Measurements from ENCODE around the gene IGFL4.

Gene IGFL4

GRCh38 chr19:46020819-46021125 is 20.0 kb downstream of the IGFL4 start:
- H3K27me3 ChIP-seq (ENCODE audit: control insufficient read depth in 1 of 2, insufficient read depth in 2 of 2, low read length in 2 of 2): peaks cover 19 to 29% of the 10 kb centered on the region in 2 donors
- H3K36me3 ChIP-seq (ENCODE audit: control insufficient read depth in 2 of 2, insufficient read depth in 2 of 2, low read length in 2 of 2): peaks cover 0 to 3% of the 10 kb centered on the region in 2 donors
- no peak overlapping the region for H3K4me3 ChIP-seq (ENCODE audit: low read length in 2 of 2)
- H3K27ac ChIP-seq (ENCODE audit: low read length): no peak overlapping the region
- H3K9me3 ChIP-seq (ENCODE audit: control insufficient read depth in 2 of 2, low read length in 2 of 2): no peaks in the 10 kb centered on the region
- H3K9ac ChIP-seq (ENCODE audit: low read length in 2 of 2): no peak overlapping the region
- peaks cover 8% of the 10 kb centered on the region for H3K4me1 ChIP-seq (ENCODE audit: control insufficient read depth, insufficient read depth, low read length)

- Histone ChIP-seq H3K36me3 (ENCODE audit: control insufficient read depth in 2 of 2, insufficient read depth in 2 of 2, low read length in 2 of 2) (peaks cover 0 to 3% of the 10 kb centered on the region in 2 donors), H3K4me1 (ENCODE audit: control insufficient read depth, insufficient read depth, low read length) (peaks cover 20% of the 10 kb centered on the region), H3K9ac (ENCODE audit: low read length in 2 of 2) (no peak overlapping the region), H3K4me3 (ENCODE audit: low read length in 2 of 2) (no peak overlapping the region), H3K27me3 (ENCODE audit: control insufficient read depth in 1 of 2, insufficient read depth in 2 of 2, low read length in 2 of 2) (peaks cover 28 to 42% of the 10 kb centered on the region in 2 donors), H3K27ac (ENCODE audit: low read length) (no peak overlapping the region), H3K9me3 (ENCODE audit: control insufficient read depth in 2 of 2, low read length in 2 of 2) (no peaks in the 10 kb centered on the region)
Measured at GRCh38 chr19:46019270-46019669, 21.5 kb downstream of the IGFL4 start.

GRCh38 chr19:46018729-46019251 is 22.0 kb downstream of the IGFL4 start:
- no peak overlapping the region for H3K4me3 ChIP-seq (ENCODE audit: low read length in 2 of 2)
- no peak overlapping the region for H3K27ac ChIP-seq (ENCODE audit: low read length)
- H3K9me3 ChIP-seq (ENCODE audit: control insufficient read depth in 2 of 2, low read length in 2 of 2): no peaks in the 10 kb centered on the region
- peaks cover 25 to 38% of the 10 kb centered on the region in 2 donors for H3K27me3 ChIP-seq (ENCODE audit: control insufficient read depth in 1 of 2, insufficient read depth in 2 of 2, low read length in 2 of 2)
- H3K4me1 ChIP-seq (ENCODE audit: control insufficient read depth, insufficient read depth, low read length): peaks cover 20% of the 10 kb centered on the region
- H3K36me3 ChIP-seq (ENCODE audit: control insufficient read depth in 2 of 2, insufficient read depth in 2 of 2, low read length in 2 of 2): peaks cover 0 to 3% of the 10 kb centered on the region in 2 donors
- H3K9ac ChIP-seq (ENCODE audit: low read length in 2 of 2): no peak overlapping the region

- H3K9me3 ChIP-seq (ENCODE audit: control insufficient read depth in 2 of 2, low read length in 2 of 2): no peaks in the 10 kb centered on the region
- H3K27ac ChIP-seq (ENCODE audit: low read length): no peak overlapping the region
- peaks cover 0 to 3% of the 10 kb centered on the region in 2 donors for H3K36me3 ChIP-seq (ENCODE audit: control insufficient read depth in 2 of 2, insufficient read depth in 2 of 2, low read length in 2 of 2)
- peaks cover 23 to 35% of the 10 kb centered on the region in 2 donors for H3K27me3 ChIP-seq (ENCODE audit: control insufficient read depth in 1 of 2, insufficient read depth in 2 of 2, low read length in 2 of 2)
- H3K4me3 ChIP-seq (ENCODE audit: low read length in 2 of 2): no peak overlapping the region
- H3K4me1 ChIP-seq (ENCODE audit: control insufficient read depth, insufficient read depth, low read length): peaks cover 20% of the 10 kb centered on the region
- H3K9ac ChIP-seq (ENCODE audit: low read length in 2 of 2): no peak overlapping the region
Measured at GRCh38 chr19:46017874-46018675, 22.7 kb downstream of the IGFL4 start.

- H3K4me1 ChIP-seq (ENCODE audit: control insufficient read depth, insufficient read depth, low read length): peaks cover 20% of the 10 kb centered on the region
- no peaks in the 10 kb centered on the region for H3K9me3 ChIP-seq (ENCODE audit: control insufficient read depth in 2 of 2, low read length in 2 of 2)
- H3K4me3 ChIP-seq (ENCODE audit: low read length in 2 of 2): no peak overlapping the region
- peaks cover 20 to 28% of the 10 kb centered on the region in 2 donors for H3K27me3 ChIP-seq (ENCODE audit: control insufficient read depth in 1 of 2, insufficient read depth in 2 of 2, low read length in 2 of 2)
- no peak overlapping the region for H3K27ac ChIP-seq (ENCODE audit: low read length)
- no peak overlapping the region for H3K9ac ChIP-seq (ENCODE audit: low read length in 2 of 2)
- H3K36me3 ChIP-seq (ENCODE audit: control insufficient read depth in 2 of 2, insufficient read depth in 2 of 2, low read length in 2 of 2): peaks cover 0 to 3% of the 10 kb centered on the region in 2 donors
Measured at GRCh38 chr19:46017095-46017429, 23.7 kb downstream of the IGFL4 start.

GRCh38 chr19:46016426-46017094 is 24.2 kb downstream of the IGFL4 start:
- Histone ChIP-seq H3K27ac (ENCODE audit: low read length) (no peak overlapping the region), H3K27me3 (ENCODE audit: control insufficient read depth in 1 of 2, insufficient read depth in 2 of 2, low read length in 2 of 2) (peaks cover 19 to 26% of the 10 kb centered on the region in 2 donors), H3K9me3 (ENCODE audit: control insufficient read depth in 2 of 2, low read length in 2 of 2) (no peaks in the 10 kb centered on the region), H3K36me3 (ENCODE audit: control insufficient read depth in 2 of 2, insufficient read depth in 2 of 2, low read length in 2 of 2) (peaks cover 0 to 3% of the 10 kb centered on the region in 2 donors), H3K4me3 (ENCODE audit: low read length in 2 of 2) (peak overlapping the region; percentile 89 to 90), H3K4me1 (ENCODE audit: control insufficient read depth, insufficient read depth, low read length) (peaks cover 20% of the 10 kb centered on the region), H3K9ac (ENCODE audit: low read length in 2 of 2) (peak overlapping the region; percentile 21 to 37)

- H3K9ac ChIP-seq (ENCODE audit: low read length in 2 of 2): peak overlapping the region in 1 of 2 donors; percentile 37
- H3K27ac ChIP-seq (ENCODE audit: low read length): no peak overlapping the region
Measured at GRCh38 chr19:46015687-46016425, 24.9 kb downstream of the IGFL4 start.

GRCh38 chr19:46014941-46015686 is 25.7 kb downstream of the IGFL4 start:
- Histone ChIP-seq H3K4me3 (ENCODE audit: low read length in 2 of 2) (peak overlapping the region in 1 of 2 donors; percentile 89), H3K36me3 (ENCODE audit: control insufficient read depth in 2 of 2, insufficient read depth in 2 of 2, low read length in 2 of 2) (peaks cover 0 to 6% of the 10 kb centered on the region in 2 donors), H3K27ac (ENCODE audit: low read length) (no peak overlapping the region), H3K4me1 (ENCODE audit: control insufficient read depth, insufficient read depth, low read length) (peaks cover 20% of the 10 kb centered on the region), H3K27me3 (ENCODE audit: control insufficient read depth in 1 of 2, insufficient read depth in 2 of 2, low read length in 2 of 2) (peaks cover 20 to 28% of the 10 kb centered on the region in 2 donors), H3K9me3 (ENCODE audit: control insufficient read depth in 2 of 2, low read length in 2 of 2) (no peaks in the 10 kb centered on the region), H3K9ac (ENCODE audit: low read length in 2 of 2) (no peak overlapping the region)

More at GRCh38 chr19:46015687-46016425, 24.9 kb downstream of the IGFL4 start:
- Histone ChIP-seq H3K27me3 (ENCODE audit: control insufficient read depth in 1 of 2, insufficient read depth in 2 of 2, low read length in 2 of 2) (peaks cover 20 to 28% of the 10 kb centered on the region in 2 donors), H3K9me3 (ENCODE audit: control insufficient read depth in 2 of 2, low read length in 2 of 2) (no peaks in the 10 kb centered on the region), H3K36me3 (ENCODE audit: control insufficient read depth in 2 of 2, insufficient read depth in 2 of 2, low read length in 2 of 2) (peaks cover 0 to 3% of the 10 kb centered on the region in 2 donors), H3K4me3 (ENCODE audit: low read length in 2 of 2) (peak overlapping the region; percentile 89 to 90), H3K4me1 (ENCODE audit: control insufficient read depth, insufficient read depth, low read length) (peaks cover 20% of the 10 kb centered on the region)

- Histone ChIP-seq H3K9ac (ENCODE audit: low read length in 2 of 2) (no peak overlapping the region), H3K27ac (ENCODE audit: low read length) (no peak overlapping the region)
Measured at GRCh38 chr19:46014534-46014933, 26.3 kb downstream of the IGFL4 start.

More at GRCh38 chr19:46014534-46014933, 26.3 kb downstream of the IGFL4 start:
- H3K36me3 ChIP-seq (ENCODE audit: control insufficient read depth in 2 of 2, insufficient read depth in 2 of 2, low read length in 2 of 2): peaks cover 0 to 6% of the 10 kb centered on the region in 2 donors
- no peaks in the 10 kb centered on the region for H3K9me3 ChIP-seq (ENCODE audit: control insufficient read depth in 2 of 2, low read length in 2 of 2)
- H3K4me1 ChIP-seq (ENCODE audit: control insufficient read depth, insufficient read depth, low read length): peaks cover 20% of the 10 kb centered on the region
- H3K4me3 ChIP-seq (ENCODE audit: low read length in 2 of 2): peak overlapping the region in 1 of 2 donors; percentile 54
- peaks cover 20 to 28% of the 10 kb centered on the region in 2 donors for H3K27me3 ChIP-seq (ENCODE audit: control insufficient read depth in 1 of 2, insufficient read depth in 2 of 2, low read length in 2 of 2)
